Fibroblast of skin of left biceps (primary cell): ENCODE results near the gene LRRC27.
A peak's percentile ranks its signal among the peaks of the same experiment; 100 is the strongest.
"Not testable (repeated sequence)": the region's sequence is repeated elsewhere in the genome, so short reads cannot be mapped to it uniquely, and the experiment has no call there.

Experiments used
- DNase-seq, 2 experiments: peaks; one replicate each; pipeline ENCODE4 v3.0.0-alpha.2; 2013; ENCODE audit warnings: low read depth in 2 of 2

LRRC27 gene

DNA sequence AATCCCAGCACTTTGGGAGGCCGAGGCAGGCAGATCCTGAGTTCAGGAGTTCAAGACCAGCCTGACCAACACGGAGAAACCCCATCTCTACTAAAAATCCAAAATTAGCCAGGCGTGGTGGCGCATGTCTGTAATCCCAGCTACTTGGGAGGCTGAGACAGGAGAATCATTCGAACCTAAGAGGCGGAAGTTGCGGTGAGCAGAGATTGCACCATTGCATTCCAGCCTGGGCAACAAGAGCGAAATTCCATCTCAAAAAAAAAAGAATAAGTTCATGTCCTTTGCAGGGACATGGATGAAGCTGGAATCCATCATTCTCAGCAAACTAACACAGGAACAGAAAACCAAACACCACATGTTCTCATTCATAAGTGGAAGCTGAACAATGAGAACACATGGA is 17.1 kb upstream of the LRRC27 start:
- DNase-seq, result not testable (repeated sequence)

DNA sequence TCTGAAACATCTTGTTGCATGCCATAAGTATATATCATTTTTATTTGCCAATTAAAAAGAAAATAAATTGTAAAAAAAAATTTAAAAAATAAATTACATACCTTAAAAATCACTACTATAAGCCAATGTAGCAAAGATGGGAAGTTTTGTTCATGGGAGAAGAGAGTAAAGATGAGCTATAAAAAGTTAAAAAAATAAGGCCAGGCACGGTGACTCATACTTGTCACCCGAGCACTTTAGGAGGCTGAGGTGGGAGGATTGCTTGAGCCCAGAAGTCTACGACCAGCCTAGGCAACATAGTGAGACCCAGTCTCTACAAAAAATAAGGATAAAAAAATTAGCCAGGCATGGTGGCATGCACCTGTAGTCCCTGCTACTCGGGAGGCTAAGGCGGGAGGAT is 15.9 kb upstream of the LRRC27 start:
- DNase-seq, result no peak

- not testable (repeated sequence) for DNase-seq
Observed at GRCh38 chr10:132317477-132317876, 14.5 kb upstream of the LRRC27 start.

DNA sequence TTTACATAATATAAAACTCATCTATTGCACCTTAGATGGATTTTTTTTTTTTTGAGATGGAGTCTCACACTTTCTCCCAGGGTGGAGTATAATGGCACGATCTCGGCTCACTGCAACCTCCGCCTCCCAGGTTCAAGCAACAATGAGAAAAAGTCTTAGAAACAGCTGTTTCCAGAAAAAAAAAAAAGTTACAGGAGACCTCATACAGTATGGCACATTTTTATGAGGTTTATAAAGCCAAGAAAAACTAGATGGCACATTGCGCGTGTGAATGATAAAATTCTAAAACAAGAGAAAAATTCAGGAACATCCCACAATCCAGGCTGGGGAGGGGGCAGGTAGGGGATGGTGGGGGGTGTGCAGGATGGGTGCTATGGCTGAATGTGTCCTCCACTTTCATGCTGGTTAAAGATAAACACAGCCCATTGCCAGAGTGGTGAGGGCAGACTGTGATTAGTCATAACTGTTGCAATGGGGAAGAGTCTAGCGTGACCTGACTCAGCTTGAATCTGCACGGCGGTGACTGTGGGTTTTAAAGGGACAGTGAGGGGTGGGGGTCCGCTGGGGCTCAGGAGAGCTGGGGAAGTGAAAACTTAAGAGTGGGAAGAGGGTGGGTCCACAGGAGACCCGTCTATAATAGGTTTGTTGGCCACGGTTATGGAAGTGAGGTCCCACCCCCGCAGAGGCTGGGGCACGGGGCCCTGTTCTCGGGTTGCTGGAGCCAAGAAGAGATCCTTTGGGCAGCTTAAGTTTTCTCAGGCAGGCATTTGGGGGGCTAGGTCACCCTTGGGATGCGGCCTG is 11.9 kb upstream of the LRRC27 start:
- DNase-seq, result peak; percentile 37 to 54

DNA sequence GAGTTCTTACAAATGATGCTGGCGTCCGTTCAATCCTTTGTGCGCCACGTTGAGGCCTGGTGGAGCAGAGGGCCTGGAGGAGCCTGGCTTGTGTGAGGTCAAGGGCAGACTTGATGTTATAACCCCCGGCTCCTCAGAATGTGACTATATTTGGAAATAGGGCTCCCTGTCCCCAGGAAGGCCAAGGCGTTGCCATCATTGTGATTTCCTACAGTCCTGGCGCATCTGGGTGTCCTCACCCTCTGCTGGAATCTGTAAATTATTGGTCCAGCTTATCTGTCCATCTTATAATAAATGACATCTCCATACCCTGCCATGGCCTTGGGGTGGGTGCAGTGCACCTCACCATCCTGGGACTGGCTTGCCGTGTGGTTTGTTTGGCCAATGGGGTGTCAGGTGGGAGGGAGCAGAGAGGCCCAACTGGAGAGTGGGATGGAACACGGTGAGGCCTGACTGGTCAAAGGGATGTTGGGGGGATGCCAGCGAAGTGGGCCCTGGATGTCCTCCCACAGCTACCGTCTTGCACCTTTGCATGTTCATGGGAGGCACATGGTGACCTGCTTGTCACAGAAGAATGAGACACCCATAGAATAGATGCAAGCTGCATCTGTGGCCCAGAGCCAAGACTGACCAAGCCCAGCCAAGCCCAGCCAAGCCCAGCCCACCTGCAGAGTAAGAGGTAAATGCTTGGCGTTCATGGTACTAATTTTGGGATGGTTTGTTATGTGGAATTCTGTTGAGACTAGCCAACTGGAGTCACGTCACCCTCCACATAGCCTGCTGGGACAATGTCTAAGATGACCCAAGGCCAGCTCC is 11.1 kb upstream of the LRRC27 start:
- no peak for DNase-seq

GRCh38 chr10:132321726-132322125 is 10.3 kb upstream of the LRRC27 start:
- no peak for DNase-seq

DNA sequence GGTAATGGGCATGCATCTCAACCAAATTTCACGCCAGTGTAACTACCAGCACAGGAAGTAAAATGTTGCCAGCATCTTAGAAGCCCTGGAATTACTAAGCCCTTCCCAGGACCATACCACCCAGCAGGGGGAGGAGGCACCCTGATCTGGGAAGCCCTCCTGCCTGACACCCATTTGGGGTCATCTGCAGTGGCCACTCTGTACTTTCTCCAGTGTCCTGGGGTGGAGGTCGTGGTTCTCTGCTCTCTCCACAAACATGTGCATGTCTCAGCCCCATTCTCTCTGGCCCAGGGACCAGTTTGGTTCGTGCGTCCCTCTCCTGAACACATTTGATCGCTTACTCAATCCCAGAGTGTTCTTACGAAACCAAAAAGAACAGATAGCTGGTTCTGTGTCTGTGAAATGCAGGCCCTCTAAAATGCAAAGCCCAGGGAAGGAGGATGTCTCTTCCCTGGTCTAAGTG is 9.4 kb upstream of the LRRC27 start:
- DNase-seq, result no peak

- DNase-seq, result no peak
Observed at GRCh38 chr10:132324186-132324585, 7.8 kb upstream of the LRRC27 start.

DNA sequence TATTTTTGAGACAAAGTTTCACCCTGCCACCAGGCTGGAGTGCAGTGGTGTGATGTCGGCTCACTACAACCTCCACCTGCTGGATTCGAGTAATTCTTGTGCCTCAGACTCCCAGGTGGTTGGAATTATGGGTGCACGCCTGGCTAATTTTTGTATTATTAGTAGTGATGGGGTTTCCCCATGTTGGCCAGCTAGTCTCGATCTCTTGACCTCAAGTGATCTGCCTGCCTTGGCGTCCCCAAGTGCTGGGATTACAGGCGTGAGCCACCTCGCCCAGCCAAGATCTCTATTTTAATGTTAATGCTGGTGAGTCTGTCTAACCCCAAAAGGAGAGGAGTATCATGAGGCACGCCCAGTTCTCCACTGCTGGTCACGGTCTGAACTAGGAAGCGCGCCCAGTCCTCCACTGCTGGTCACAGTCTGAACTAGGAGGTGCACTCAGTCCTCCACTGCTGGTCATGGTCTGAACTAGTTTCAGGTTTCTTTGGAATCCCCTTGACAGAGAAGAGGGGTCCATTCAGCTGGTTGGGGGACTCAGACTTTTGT is 5.6 kb upstream of the LRRC27 start:
- no peak for DNase-seq

DNA sequence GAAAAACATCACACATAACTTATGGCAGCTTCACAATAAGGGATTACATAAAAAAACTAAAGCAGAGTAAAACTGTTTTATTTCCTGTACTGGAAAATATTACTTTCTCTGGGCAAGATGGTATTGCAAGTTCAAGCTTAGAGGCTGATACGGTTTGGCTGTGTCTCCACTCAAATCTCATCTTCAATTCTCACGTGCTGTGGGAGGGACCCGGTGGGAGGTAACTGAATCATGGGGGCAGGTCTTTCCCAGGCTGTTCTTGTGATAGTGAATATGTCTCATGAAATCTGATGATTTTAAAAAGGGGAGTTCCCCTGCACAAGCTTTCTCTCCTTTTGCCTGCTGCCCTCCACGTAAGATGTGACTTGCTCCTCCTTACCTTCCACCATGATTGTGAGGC is 5.1 kb upstream of the LRRC27 start:
- DNase-seq, result no peak

DNA sequence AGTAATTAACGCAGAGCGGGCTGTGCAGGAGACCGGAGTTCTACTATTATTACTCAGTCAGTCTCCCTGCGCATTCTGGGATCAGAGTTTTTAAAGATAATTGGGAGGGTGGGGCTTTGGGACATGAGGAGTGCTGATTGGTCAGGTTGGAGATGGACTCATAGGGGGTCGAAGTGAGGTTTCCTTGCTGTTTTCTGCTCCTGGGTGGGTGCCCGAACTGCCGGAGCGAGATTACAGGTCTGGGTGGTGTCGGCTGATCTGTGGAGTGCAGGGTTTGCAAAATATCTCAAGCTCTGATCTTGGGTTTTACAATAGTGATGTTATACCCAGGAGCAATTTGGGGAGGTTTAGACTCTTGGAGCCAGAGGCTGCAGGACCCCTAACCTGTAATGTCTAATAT is 3.9 kb upstream of the LRRC27 start:
- no peak for DNase-seq

GRCh38 chr10:132328738-132329137 is 3.3 kb upstream of the LRRC27 start:
- no peak for DNase-seq

DNA sequence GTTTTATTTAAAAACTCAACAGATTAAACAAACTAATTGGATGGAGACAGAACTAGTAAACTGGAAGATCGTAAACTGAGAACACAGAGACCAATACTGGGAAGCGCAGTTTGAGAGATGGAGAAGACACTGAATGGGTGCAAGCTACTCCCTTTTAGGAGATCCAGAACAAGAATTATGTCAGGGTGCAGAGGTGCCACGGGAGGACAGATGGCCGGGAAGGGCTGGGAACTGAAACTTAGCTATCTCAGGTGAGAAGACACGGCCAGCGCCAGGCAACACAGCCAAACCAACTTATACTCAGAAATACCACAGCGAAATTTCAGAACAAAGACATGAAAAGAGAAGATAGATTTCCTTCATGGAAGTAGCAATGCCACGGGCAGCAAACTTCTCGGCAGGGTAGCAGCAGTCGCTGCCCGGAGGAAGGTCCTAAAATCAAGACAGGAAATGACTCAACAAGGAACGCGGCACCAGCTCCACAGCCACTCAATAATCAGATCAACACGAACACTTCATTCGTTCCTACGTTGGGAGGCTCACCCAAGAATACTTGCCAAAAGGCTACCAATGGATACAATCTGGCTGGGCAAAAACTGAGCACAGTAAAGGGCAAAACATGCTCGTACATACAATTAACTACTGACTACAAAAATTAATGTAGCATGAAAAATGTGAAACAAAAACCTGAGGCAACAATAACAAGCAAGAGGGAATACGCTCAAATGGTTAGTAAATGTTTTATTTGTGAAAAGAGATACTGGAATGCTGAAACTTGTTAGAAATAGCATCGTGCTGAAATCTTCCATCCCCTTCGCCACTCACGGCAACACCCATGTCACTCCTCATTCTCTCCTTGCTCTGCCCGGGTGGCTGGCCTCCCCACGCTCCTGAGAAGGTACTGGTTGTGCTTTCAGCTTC is 2.2 kb upstream of the LRRC27 start:
- DNase-seq, result no peak

DNA sequence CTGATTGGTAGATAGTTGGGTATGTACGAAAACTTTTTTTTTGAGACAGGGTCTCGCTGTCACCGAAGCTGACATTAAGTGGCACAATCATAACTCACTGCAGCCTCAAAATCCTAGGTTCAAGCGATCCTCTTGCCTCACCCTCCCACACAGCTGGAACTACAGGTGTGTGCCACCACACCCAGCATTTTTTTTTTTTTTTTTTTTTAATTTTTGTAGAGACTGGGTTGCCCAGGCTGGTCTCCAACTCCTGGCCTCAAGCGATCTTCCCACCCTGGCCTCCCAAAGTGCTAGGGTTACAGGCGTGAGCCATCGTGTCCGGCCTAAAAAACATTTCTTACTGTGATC is 1.5 kb upstream of the LRRC27 start:
- no peak for DNase-seq

DNA sequence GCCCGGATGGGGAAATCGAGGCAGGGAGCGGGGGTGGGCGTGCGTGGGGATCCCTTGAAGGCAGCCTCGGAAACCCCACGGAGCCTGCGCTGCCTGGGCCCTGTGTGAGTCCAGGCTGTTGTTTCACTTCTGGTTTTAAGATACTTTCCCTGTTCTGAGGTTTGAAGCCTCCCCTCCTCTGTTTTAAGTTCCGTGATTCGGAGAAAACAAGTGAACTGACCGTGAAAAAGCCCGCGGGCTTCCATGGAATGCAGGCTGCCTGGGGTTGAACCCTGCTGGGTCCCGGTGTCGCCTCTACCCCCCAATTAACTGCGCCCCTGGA is 401 bp downstream of the LRRC27 start:
- DNase-seq, result no peak

- DNase-seq, result no peak
Observed at GRCh38 chr10:132333386-132333785, 1.4 kb downstream of the LRRC27 start.

DNA sequence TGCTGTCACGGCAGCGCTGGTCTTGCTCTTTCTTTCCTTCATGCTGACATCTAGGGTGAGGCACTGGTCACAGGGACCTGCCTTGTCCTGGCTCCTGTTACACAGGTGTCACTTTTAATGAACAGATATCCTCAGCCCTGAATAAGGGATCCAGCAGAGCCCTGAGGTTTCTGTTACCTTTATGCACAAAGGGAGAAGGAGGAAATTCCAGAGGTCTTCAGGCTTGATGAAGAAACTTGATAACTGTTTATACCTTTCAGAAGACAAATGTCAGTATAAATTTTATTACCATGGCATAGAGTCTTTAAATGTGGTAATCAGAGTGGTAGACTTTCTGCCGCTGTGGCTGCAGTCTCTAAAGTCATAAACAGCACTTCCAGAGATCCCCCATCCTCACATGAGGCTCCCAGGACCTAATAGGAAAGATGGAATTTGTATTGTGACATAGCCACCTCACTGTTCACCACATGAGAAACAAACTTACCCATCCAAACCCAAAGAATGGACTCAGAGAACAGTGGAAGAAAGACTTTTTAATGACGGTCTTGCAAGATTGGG is 2.7 kb downstream of the LRRC27 start:
- no peak for DNase-seq

GRCh38 chr10:132335189-132336063 is 3.4 kb downstream of the LRRC27 start:
- no peak for DNase-seq

DNA sequence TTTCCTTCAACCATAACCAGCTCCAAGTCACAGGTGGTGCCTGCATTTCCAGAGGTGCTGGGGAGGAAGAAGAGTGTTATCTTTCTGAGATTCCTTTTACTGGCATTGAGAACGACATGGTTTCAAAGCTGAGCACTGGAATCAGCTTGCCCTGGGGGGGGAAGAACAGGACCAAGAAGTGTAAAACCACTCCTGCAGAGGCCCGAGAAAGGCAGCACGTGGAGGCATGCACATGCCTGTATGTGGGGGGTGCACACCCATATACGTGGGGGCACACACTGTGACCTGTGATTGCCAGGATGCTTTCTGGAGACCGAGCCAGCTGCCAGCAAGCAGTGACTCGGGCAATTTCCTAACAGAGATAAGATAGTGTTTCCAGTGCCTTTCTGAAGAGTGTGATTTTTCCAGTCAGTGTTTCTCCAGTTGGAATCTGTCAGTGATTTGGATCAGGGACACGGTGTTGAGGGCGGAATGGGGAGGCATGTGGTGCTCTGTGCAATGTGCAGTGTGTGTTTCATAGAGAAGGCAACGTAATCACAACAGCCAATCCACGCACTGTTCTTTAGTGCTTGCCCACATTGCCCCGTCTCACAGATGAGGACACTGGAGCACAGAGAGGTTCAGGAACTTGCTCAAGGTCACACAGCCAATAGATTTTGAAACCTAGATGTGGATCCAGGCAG is 4.2 kb downstream of the LRRC27 start:
- DNase-seq, result no peak

DNA sequence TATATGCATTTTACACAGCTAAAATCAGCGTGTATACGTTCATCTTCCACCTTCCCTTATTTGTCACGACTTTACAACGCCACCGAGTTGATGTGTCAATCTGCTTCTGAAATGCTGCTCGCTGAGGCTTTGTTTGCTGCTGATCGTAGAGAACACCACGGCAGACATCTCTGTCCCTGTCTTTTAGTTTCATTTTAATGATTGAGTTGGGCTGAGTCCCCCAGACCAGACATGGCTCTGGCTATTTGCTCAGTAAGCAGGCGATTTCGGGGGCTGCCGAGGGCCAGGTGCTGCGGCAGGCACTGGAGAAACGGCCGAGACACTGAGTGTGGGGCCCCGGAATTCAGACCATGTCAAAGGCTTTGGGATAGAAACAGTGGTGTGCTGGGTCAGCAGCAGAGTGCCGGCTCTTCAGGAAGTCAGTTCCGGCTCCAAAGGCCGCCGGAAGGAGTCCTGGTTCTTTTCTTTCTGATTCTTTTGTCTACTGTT is 5.0 kb downstream of the LRRC27 start:
- no peak for DNase-seq
